GM18870 (cell line): ENCODE results near the gene RALA.
"Not testable (repeated sequence)": the region's sequence is repeated elsewhere in the genome, so short reads cannot be mapped to it uniquely, and the experiment has no call there.

Experiments
- ATAC-seq: cut with Tn5 transposase; IDR thresholded peaks from one replicate; pipeline ENCODE4 v1.9.1; 2021; ENCODE audit warnings: moderate library complexity; ENCODE audit not compliant: unreplicated experiment

RALA gene

DNA sequence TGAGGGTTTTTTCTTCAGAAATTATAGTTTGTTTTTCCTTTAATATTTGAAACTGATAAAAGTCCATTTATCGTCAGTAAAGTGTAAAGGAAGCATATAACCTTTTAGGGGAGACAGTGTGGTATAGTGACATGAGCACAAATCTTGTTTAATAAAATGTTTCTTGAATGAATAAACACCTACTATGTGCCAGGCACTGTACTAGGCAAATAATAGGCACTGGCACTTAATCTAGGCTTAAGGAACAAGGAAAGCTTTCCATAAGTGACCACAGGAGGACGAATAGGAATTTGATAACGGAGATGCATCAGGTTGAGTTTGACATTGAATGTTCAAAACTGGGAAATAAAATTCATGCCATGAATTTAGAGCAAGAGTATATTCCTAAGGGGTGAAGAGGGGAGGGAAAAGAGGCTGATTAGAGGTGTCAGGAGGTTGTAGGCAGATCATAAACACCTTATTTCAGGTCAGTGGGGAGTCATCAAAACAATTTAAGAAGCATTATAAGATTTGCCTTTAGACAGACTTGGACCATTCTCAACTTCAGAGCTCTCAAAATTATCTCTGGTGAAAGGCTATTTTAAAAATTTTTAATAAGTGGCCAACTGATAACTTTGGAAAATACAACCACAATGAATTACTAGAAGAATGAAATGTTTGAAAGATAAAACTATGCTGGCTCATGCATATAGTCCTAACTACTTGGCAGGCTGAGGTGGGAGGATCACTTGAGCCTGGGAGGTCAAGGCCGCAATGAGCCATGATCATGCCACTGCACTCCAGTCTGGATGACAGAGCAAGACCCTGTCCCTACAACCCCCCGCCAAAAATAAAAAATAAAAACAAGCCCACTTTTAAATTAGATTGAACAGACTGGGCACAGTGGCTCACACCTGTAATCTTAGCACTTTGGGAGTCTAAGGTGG lies 22.4 kb downstream of the RALA start:
- ATAC-seq, result no peak

DNA sequence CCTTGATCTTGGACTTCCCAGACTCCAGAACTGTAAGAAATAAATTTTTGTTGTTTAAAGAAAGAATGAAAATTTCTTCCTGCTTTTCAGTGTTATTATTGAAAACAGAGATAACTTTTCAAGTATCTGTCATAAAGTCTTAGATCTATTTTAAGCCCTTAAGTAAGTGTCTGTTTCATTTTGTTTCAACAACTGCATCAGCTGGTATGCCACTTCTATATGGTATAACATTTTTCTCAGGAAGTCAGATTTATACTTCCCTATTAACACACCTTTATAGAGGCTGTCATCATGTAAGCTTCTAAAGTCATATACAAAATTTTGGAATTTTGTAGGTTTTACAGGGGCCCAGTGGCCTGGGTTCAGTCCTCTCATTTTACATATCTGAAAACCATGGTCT lies 24.4 kb downstream of the RALA start:
- no peak for ATAC-seq

DNA sequence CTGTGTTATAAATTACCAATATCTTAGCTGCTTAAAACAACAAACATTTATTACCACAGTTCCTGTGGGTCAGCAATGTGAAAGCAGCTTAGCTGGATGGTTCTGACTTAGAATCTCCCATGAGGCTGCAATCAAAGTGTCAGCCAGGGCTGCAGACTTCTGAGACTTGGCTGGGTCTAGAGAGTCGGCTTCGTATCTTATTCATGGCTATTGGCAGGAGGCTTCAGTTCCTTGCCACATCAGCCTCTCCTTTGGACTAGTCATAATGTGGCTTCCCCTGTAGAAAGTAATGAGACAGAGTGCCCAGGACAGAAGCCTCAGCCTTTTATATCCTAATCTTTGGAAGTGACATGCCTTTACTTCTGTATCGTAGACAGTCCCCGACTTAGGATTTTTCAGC lies 27.3 kb downstream of the RALA start:
- no peak for ATAC-seq

DNA sequence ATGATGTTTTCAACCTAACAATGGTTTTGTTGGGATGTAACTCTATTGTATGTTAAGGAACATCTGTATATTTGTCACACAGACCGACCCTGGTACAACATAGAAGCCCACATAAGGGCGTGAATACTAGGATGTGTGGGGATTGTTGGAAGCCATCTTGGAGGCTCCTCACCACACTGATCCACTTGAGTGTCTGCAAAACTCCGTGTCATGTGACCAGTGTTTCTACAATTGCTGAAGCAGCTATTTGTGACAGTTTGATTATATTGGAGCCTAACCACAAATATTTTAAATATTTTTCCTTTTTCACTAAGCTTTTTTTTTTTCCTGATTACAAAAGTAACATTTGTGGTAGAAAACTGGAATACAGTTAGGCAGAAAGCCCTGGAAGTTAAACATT lies 27.9 kb downstream of the RALA start:
- ATAC-seq, result no peak

DNA sequence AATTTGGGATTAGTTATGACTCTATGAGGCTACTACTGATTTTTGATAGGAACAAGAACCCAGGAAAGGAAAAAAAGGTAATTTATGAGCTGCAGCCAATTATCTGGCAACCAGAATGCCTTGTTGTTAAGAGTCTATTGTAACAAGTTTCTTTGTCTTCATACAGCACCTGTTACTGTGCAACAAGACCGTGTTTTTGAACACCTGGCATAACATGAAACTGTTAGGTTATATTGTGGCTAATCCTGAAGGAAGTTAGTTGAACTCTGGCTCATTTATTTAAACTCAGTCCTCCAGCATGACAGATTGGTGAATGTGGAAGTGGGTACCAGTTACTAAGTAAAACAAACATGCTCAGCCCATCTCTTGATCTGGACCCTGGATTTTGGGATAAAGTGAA lies 33.0 kb downstream of the RALA start:
- ATAC-seq, result no peak

DNA sequence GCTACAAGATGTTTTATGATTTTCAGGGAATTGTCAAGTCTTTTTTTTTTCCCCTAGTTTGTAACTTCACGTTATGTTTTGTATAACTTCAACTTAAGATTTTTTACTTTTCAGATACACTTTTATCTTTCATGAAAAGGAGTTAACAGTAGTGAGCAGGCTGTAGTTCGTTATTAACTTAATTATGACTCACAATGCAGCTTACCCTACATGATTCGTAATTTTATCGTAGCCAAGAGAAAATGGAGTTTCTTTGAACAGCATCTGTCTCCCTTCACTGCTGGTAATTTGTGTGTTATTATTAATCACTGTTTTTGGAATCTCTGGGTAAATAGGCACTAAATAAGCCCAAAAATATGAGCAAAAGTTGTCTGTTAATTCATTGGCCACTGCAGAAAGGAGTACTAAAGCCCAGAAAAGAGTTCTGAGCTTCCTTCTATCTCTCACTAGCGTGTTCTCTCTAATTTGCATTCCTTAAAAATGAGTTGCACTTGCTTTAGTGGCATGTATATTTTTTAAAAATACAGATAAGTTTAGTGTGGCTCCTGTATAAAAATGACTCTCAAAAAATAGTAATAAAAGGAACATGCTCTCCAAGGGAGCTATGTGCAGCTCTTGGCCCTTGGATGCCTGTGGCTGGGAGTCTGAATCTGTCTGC lies 36.1 kb downstream of the RALA start:
- ATAC-seq, result no peak

DNA sequence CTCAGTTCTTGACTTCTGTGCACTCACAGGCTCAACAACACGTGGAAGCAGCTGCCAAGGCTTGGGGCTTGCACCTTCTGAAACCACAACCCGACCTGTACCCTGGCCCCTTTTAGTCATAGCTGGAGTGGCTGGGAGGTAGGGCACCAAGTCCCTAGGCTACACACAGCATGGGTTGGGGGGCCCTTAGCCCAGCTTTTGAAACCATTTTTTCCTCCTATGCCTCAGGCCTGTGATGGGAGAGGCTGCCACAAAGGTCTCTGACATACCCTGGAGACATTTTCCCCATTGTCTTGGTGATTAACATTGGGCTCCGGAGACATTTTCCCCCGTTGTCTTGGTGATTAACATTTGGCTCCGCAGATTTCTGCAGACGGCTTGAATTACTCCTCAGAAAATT lies 38.6 kb downstream of the RALA start:
- no peak for ATAC-seq

DNA sequence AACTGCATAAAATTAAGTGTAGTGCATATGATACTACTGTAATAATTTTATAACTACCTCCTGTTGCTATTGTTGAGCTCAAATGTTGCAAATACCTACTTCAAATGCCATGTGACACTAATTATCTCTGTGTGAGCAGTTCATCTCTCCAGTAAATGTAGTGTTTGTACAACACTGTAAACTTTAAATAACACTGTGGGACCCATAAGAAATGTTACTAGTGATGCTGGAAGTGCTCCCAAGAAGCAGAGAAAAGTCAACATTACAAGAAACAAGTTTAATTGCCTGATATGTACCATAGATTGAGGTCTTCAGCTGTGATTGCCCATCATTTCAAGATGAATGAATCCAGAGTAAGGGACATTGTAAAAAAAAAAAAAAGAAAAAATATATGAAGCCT lies 39.9 kb downstream of the RALA start:
- ATAC-seq, result no peak

DNA sequence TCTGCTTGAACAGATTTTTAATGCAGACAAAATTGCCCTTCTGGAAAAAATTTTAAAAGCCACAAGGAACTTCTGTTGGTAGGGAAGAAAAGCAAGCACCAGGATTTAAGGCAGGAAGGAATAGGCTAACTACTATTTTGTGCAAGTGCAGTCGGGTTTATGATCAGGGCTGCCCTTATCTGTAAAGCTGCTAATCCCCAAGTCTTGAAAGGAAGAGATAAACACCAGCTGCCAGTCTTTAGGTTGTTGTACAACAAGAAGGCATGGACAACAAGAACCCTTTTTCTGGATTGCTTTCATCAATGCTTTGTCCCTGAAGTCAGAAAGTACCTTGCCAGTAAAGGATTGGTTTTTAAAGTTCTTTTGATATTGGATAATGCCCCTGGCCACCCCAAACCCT lies 40.7 kb downstream of the RALA start:
- no peak for ATAC-seq

DNA sequence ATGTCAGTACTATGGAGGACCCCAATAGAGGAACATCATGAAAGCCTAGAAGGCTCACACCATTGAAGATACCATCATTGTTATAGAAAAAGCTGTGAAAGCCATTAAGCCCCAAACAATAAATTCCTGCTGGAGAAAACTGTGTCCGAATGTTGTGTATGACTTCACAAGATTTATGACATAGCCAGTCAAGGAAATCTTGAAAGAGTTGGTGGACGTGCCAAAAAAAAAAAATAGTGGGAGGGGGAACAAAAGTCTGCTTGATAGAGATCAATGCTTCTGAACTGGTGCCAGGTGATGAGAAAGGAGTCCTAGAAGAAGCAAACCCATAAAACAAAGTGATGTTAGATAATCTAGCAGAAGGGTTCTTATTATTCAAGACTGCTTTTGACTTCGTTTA lies 41.2 kb downstream of the RALA start:
- ATAC-seq, result no peak

DNA sequence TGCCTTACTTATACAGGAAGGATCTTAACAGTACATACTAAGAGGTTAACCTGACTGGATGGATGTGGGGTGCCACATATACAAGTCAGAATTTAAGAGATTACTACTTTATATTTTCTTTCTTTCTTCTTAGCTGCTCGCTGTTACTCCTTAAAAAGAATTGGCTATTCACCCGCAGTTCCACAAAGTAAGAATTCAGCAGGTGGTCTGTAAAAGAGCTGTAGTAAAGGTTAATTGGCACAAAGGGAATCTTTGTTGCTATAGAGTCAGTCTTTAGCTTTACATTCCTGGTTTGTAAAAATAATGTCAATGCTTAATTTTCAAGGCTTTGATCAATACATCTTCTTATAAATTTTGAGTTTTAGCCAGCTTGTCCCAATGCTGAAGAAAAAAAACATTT lies 43.2 kb downstream of the RALA start:
- no peak for ATAC-seq

DNA sequence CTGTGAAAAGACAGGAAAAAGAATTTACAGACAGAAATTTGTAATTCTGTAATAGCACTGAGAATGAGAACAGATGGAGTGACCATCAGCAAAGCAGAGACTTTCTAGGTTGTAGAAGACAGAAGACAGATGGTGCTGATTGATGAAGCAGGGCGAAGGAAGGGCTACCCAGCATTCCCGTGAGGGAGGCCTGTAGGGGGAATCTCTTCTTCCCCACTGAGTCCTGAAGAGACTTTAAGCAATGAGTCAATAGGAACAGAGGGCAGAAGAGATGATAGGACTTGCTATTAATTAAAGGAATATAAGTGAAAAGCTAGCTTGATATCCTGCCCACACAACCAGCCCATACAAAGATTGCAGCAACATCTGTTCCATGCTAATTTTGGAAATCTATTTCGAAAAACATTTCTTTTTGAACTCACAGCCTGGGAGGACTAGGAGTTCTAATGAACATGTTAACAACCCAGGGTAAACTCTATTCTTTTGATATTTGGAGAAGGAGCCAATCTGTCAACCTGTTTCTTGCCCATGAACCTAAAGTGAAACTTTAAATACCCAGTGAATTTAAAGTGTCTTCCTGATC lies 44.1 kb downstream of the RALA start:
- ATAC-seq, result no peak

DNA sequence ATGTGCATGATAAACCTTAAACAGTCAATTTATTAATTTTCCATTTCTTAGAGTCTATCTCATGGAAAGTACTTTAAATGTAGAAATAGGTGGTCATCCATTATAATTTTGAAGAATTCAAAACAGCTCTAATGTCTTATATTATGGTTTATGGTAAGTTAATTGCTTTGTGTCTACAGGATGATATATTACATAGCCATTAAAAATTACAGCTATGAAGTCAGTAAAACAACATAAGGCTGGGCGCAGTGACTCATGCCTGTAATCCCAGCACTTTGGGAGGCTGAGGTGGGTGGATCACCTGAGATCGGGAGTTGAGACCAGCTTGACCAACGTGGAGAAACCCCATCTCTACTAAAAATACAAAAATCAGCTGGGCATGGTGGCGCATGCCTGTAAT lies 44.9 kb downstream of the RALA start:
- ATAC-seq, result not testable (repeated sequence)

DNA sequence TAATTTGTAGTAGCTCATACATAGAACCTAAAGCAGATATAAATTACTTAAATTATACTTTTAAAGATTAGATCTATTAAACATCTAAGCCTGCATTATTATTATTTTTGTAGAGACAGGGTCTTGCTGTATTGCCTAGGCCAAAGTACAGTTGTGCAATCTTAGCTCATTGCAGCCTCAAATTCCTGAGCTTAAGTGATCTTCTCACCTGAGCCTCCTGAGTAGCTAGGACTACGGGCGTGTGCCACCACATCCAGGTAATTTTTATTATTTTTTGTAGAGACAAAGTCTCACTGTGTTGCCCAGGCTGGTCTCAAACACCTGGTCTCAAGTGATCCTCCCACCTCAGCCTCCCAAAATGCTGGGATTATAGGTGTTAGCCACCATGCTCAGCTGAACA lies 46.7 kb downstream of the RALA start:
- ATAC-seq, result no peak

DNA sequence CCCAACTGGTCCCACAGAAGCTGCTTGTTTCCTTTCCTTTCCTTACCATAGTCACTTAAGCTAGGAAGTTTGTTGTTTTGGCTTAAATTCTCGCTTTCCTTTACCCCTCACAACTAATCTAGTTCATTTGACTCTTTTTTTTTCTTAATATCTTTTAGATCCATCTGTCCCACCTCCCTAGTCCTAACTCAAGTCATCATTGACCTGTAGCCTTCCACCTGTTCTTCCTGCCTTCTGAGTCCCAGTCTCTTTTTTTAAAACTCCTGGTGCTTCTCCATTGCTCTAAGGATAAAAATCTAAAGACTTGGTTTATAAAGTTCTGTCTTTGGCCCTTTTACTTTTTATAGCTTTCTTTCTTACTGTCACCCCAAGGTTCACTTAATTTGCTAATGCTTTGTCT lies 47.6 kb downstream of the RALA start:
- ATAC-seq, result no peak

DNA sequence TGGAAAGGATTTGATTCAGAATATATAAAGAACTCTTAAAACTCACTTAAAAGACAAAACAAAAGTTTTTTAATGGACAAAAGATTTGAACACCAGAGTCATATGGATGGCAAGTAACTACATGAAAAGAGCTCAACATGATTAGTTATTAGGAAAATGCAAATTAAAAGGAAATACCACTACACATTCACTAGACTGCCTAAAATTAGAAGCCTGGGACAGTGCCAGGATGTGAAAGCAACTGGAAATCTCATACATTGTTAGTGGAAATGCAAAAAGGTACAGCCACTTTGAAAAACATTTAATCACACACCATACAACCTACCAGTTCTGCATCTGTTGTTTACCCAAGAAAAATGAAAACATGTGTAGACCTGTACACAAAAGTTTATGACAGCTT lies 48.8 kb downstream of the RALA start:
- ATAC-seq, result no peak

DNA sequence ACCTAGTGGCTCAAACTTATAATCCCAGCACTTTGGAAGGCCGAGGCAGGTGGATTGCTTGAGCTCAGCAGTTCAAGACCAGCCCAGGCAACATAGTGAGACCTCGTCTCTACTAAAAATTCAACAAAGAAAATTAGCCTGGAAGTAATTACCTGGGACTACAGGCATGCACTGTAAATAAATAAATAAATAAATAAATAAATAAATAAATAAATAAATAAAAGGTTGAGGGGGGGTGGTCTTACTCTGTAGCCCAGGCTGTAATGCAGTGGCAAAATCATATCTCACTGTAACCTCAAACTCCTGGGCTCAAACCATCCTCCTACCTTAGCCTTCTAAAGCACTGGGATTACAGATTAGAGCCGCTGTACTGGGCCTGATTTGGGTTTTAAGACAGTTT lies 50.5 kb downstream of the RALA start:
- no peak for ATAC-seq

DNA sequence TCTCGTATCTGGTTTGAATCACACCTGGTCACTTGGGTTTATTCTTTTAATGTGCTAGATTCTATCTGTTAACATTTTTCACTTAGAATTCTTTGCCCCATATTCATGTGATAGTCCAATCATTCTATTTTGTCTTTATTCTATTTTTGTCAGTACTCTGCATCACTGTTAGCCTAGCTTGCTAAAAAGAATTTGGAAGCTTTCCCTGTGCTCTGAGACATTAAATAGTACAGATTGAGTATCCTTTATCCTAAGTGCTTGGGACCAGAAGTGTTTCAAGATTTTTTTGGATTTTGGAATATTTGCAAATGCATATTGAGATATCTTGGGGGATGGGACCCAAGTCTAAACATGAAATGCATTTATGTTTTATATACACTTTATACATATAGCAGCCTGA lies 51.0 kb downstream of the RALA start:
- no peak for ATAC-seq

DNA sequence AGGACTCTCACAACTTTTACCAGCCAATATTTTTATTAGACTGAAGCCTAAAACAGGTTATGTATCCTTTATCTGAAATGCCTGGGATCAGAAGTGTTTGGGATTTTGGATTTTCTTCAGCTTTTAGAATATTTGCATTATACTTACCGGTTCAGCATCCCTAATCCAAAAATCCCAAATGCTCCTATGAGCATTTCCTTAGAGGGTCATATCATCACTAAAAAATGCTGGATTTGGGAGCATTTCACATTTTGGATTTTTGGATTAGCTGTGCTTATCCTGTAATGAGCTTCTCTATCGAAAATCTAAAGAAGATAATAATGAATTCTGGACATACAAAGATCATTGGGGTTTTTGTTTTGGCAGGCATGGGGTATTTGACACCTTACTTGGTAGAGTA lies 53.0 kb downstream of the RALA start:
- no peak for ATAC-seq

DNA sequence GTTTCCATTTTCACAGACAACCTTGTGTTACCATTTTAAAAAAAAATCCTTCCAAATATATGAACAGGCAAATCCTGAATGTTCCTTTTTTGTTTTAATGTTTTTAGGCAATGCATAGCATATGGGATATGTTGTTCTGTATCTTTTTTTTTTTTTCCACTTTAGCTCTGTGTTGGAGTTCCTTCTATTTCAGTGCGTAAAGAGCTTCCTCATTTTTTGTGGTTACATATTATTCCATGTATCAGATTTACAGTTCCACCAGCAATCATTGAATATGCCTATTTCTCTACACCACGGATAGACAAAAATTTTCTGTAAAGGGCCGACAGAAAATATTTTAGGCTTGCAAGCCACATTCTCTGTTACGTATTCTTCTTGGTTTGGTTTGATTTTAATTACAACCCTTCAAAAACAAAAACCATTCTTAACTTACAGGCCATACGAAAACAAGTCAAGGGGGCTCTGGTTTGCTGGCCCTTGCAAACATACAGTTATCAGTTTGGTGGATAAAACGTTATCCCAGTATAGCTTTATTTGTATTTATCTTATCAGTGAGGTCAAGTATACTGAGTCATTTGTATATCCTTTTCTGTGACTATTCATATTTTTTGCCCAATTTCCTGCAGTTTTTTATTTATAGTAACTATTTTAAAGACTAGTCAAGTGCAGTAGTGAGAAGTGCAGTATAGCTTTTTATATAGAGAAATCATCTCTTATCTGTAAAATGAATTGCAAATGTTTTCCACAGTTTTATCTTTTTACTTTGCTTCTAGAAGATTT lies 55.7 kb downstream of the RALA start:
- ATAC-seq, result no peak

DNA sequence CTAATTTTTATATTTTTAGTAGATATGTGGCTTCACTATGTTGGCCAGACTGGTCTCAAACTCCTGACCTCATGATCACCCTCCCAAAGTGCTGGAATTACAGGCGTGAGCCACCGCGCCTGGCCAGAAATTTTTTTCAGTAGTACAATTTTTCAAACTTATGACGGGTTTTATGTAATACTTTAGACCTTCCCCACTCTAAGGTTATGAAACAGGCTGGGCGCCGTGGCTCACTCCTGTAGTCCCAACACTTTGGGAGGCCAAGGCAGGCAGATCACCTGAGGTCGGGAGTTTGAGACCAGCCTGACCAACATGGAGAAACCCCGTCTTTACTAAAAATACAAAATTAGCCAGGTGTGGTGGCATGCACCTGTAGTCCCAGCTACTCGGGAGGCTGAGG lies 56.5 kb downstream of the RALA start:
- ATAC-seq, result not testable (repeated sequence)
